Measurements from ENCODE around the gene COA1. TPM values are rescaled to one million over a fixed set of nuclear protein-coding genes. Genes with fewer than 3 reads are reported as not detected.
A peak's percentile ranks its signal among the peaks of the same experiment; 100 is the strongest.

Gene COA1
- total RNA-seq, 2 donors from 2014 or later: 104 to 144 TPM

GRCh38 chr7:43646603-43647338 is 82.6 kb downstream of the COA1 start:
- 47 to 77% methylated on average over 7 to 8 of the region's 8 CpGs for WGBS, 2 experiments (ENCODE audit: insufficient coverage in 1 of 2, insufficient read length in 1 of 2)
- Histone ChIP-seq H3K27me3 (ENCODE audit: control insufficient read depth, insufficient read depth, low read length, poor library complexity, severe bottlenecking) (no peaks in the 10 kb centered on the region), H3K9me3 (ENCODE audit: control insufficient read depth, low read length) (no peaks in the 10 kb centered on the region), H3K4me1 (ENCODE audit: control insufficient read depth, insufficient read depth, low read length) (peaks cover 7% of the 10 kb centered on the region), H3K9ac (ENCODE audit: extremely low read depth, low read length, poor library complexity, severe bottlenecking) (peak overlapping the region; percentile 17), H3K27ac (ENCODE audit: low read depth, low read length) (peak overlapping the region; percentile 95), H3K4me3 (ENCODE audit: low read length) (no peak overlapping the region), H3K36me3 (ENCODE audit: control insufficient read depth, insufficient read depth, low read length) (peaks cover 31% of the 10 kb centered on the region)
- no peak overlapping the region for H3K4me3 Mint-ChIP-seq
- H3K9me3 Mint-ChIP-seq: no peaks in the 10 kb centered on the region
- TF ChIP-seq CTCF (conservative IDR thresholded peaks at IDR 0.05): no peak
- peaks cover 32% of the 10 kb centered on the region for H3K4me1 Mint-ChIP-seq
- H3K27ac Mint-ChIP-seq: peak overlapping the region; percentile 86
- H3K36me3 Mint-ChIP-seq (ENCODE audit: low read depth): peaks cover 62% of the 10 kb centered on the region
- no peak for DNase-seq
- no peaks in the 10 kb centered on the region for H3K27me3 Mint-ChIP-seq (ENCODE audit: insufficient read depth)

GRCh38 chr7:43645699-43646226 is 83.6 kb downstream of the COA1 start:
- H3K36me3 Mint-ChIP-seq (ENCODE audit: low read depth): peaks cover 58% of the 10 kb centered on the region
- H3K27ac Mint-ChIP-seq: peak overlapping the region; percentile 86
- Histone ChIP-seq H3K27ac (ENCODE audit: low read depth, low read length) (peak overlapping the region; percentile 95), H3K27me3 (ENCODE audit: control insufficient read depth, insufficient read depth, low read length, poor library complexity, severe bottlenecking) (no peaks in the 10 kb centered on the region), H3K4me1 (ENCODE audit: control insufficient read depth, insufficient read depth, low read length) (peaks cover 7% of the 10 kb centered on the region), H3K4me3 (ENCODE audit: low read length) (no peak overlapping the region), H3K36me3 (ENCODE audit: control insufficient read depth, insufficient read depth, low read length) (peaks cover 33% of the 10 kb centered on the region), H3K9ac (ENCODE audit: extremely low read depth, low read length, poor library complexity, severe bottlenecking) (no peak overlapping the region), H3K9me3 (ENCODE audit: control insufficient read depth, low read length) (no peaks in the 10 kb centered on the region)
- H3K9me3 Mint-ChIP-seq: no peaks in the 10 kb centered on the region
- DNase-seq: no peak
- H3K4me1 Mint-ChIP-seq: peaks cover 27% of the 10 kb centered on the region
- H3K27me3 Mint-ChIP-seq (ENCODE audit: insufficient read depth): no peaks in the 10 kb centered on the region
- WGBS, 2 experiments (ENCODE audit: insufficient coverage in 1 of 2, insufficient read length in 1 of 2): 94 to 100% methylated on average over 2 to 3 of the region's 3 CpGs
- TF ChIP-seq CTCF (conservative IDR thresholded peaks at IDR 0.05): no peak
- no peak overlapping the region for H3K4me3 Mint-ChIP-seq

GRCh38 chr7:43643846-43644245 is 85.5 kb downstream of the COA1 start:
- Mint-ChIP-seq H3K27ac (no peak overlapping the region), H3K36me3 (ENCODE audit: low read depth) (peaks cover 63% of the 10 kb centered on the region), H3K4me3 (no peak overlapping the region), H3K4me1 (peaks cover 34% of the 10 kb centered on the region), H3K27me3 (ENCODE audit: insufficient read depth) (no peaks in the 10 kb centered on the region), H3K9me3 (no peaks in the 10 kb centered on the region)
- Histone ChIP-seq H3K36me3 (ENCODE audit: control insufficient read depth, insufficient read depth, low read length) (peaks cover 40% of the 10 kb centered on the region), H3K27ac (ENCODE audit: low read depth, low read length) (no peak overlapping the region), H3K27me3 (ENCODE audit: control insufficient read depth, insufficient read depth, low read length, poor library complexity, severe bottlenecking) (no peaks in the 10 kb centered on the region), H3K4me3 (ENCODE audit: low read length) (no peak overlapping the region), H3K9me3 (ENCODE audit: control insufficient read depth, low read length) (no peaks in the 10 kb centered on the region), H3K9ac (ENCODE audit: extremely low read depth, low read length, poor library complexity, severe bottlenecking) (no peak overlapping the region), H3K4me1 (ENCODE audit: control insufficient read depth, insufficient read depth, low read length) (peaks cover 11% of the 10 kb centered on the region)
- DNase-seq: no peak
- 81 to 91% methylated on average over 6 to 8 of the region's 8 CpGs for WGBS, 2 experiments (ENCODE audit: insufficient coverage in 1 of 2, insufficient read length in 1 of 2)
- TF ChIP-seq CTCF (conservative IDR thresholded peaks at IDR 0.05): no peak
